Neural crest cell (in vitro differentiated cells): ENCODE results near the gene FSD1. TPM values are rescaled to one million over a fixed set of nuclear protein-coding genes. Genes with fewer than 3 reads are reported as not detected.

Source experiments
- DNase-seq: peaks from one replicate; pipeline ENCODE4 v3.0.0; 2021; ENCODE audit warnings: low read depth, mixed read lengths, low spot score
- H3K27ac Mint-ChIP-seq: one replicate; pipeline ENCODE4 v1.8.0; 2021; ENCODE audit warnings: mild to moderate bottlenecking, mixed read lengths; ENCODE audit not compliant: unreplicated experiment
- H3K27me3 Mint-ChIP-seq: 2 replicates; pipeline ENCODE4 v1.8.0; 2021; ENCODE audit warnings: low read depth, mild to moderate bottlenecking, mixed read lengths
- H3K36me3 Mint-ChIP-seq: 2 replicates; pipeline ENCODE4 v1.8.0; 2021; ENCODE audit warnings: low read depth, mild to moderate bottlenecking, mixed read lengths
- H3K4me1 Mint-ChIP-seq: 2 replicates; pipeline ENCODE4 v1.8.0; 2021; ENCODE audit warnings: mixed read lengths
- H3K4me3 Mint-ChIP-seq: one replicate; pipeline ENCODE4 v1.8.0; 2021; ENCODE audit warnings: mild to moderate bottlenecking, mixed read lengths
- H3K9me3 Mint-ChIP-seq: 2 replicates; pipeline ENCODE4 v1.8.0; 2021; ENCODE audit warnings: mixed read lengths
- long read RNA-seq: library from polyadenylated mRNA; unstranded; transcript quantifications from one replicate; pipeline ENCODE4 v2.0.0, GENCODE V29; 2020
- total RNA-seq: library from RNA; stranded (reverse); gene quantifications from 2 replicates; pipeline ENCODE4 v1.2.1, GENCODE V29; 2021
- TF ChIP-seq, protein P1 (sequence below): fragments of 200-600 bp; sonication (generic); conservative IDR thresholded peaks from 2 replicates; pipeline ENCODE4 v1.5.0; 2021; ENCODE audit warnings: antibody characterized with exemption, mild to moderate bottlenecking

FSD1 gene
- 51.9 and 53.5 TPM in 2 replicates for total RNA-seq
- long read RNA-seq, transcript FSD1-201 (13 exons, 1,831 nt): major isoform, 22 of 25 reads
- long read RNA-seq, partial matches to known transcripts: 1 of 25 reads
- long read RNA-seq, other reads (novel, unspliced or antisense): 1 of 25 reads

DNA sequence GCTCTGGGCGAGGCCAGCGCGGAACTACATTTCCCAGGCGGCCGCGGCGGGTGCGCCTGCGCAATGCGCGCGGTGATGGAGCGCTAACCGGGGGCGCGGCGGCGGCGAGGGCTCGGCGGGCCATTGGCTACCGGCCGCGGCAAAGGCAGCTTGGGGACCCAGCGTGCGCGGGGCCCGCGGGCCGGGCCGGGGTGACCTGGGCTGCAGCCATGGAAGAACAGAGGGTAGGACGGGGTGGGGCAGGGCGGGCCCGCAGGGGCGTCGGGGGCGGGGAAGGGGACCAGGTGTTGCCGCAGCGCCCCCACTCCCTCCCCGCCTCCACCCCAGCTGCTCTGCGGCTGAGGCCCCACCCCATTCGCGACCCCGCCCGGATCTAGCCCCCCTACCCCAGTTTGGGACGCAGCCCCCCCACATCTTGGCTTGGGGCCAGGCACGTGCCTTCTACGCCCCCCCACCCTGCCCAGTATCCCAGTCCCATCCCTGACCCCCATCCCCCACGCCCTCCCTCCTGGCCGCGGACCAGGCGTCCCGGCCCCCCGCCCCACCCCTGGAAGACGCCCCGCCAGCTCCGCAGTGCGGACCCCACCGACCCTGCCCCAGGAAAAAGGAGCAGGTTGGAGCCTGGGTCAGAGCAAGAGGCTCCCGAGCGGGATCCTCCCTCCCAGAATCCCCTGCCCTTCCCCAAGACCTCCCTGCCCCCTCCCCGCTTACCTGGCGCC lies at the start of gene FSD1:
TSS of gene FSD1 (plus strand) at position 61 of the 719 bp plus-strand sequence. CDS start at position 210, 149 bp downstream.
- Mint-ChIP-seq H3K36me3 (no peaks in the 10 kb centered on the region), H3K27ac (peak within 1 kb of the TSS; percentile 67)
- TF ChIP-seq, protein P1, sequence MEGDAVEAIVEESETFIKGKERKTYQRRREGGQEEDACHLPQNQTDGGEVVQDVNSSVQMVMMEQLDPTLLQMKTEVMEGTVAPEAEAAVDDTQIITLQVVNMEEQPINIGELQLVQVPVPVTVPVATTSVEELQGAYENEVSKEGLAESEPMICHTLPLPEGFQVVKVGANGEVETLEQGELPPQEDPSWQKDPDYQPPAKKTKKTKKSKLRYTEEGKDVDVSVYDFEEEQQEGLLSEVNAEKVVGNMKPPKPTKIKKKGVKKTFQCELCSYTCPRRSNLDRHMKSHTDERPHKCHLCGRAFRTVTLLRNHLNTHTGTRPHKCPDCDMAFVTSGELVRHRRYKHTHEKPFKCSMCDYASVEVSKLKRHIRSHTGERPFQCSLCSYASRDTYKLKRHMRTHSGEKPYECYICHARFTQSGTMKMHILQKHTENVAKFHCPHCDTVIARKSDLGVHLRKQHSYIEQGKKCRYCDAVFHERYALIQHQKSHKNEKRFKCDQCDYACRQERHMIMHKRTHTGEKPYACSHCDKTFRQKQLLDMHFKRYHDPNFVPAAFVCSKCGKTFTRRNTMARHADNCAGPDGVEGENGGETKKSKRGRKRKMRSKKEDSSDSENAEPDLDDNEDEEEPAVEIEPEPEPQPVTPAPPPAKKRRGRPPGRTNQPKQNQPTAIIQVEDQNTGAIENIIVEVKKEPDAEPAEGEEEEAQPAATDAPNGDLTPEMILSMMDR: no peak

GRCh38 chr19:4256563-4256962 lies 47.8 kb upstream of the FSD1 start:
- H3K36me3 Mint-ChIP-seq: peaks cover 26% of the 10 kb centered on the region
- H3K9me3 Mint-ChIP-seq: peaks cover 4% of the 10 kb centered on the region
- TF ChIP-seq, protein P1: peak; percentile 25
- no peaks in the 10 kb centered on the region for H3K27me3 Mint-ChIP-seq
- no peaks in the 10 kb centered on the region for H3K4me1 Mint-ChIP-seq
- no peak for DNase-seq
- H3K4me3 Mint-ChIP-seq: no peak overlapping the region
- H3K27ac Mint-ChIP-seq: no peak overlapping the region

More for the DNA sequence above, at the start of gene FSD1:
- peak; percentile 80 for DNase-seq
- Mint-ChIP-seq H3K4me3 (peak within 1 kb of the TSS; percentile 84), H3K27me3 (no peaks in the 10 kb centered on the region), H3K4me1 (peaks cover 12% of the 10 kb centered on the region), H3K9me3 (no peaks in the 10 kb centered on the region)

GRCh38 chr19:4257025-4257424 lies 47.4 kb upstream of the FSD1 start:
- Mint-ChIP-seq H3K9me3 (peaks cover 4% of the 10 kb centered on the region), H3K27me3 (no peaks in the 10 kb centered on the region), H3K27ac (no peak overlapping the region), H3K4me3 (no peak overlapping the region), H3K4me1 (no peaks in the 10 kb centered on the region), H3K36me3 (peaks cover 26% of the 10 kb centered on the region)
- no peak for DNase-seq
- TF ChIP-seq, protein P1: no peak

GRCh38 chr19:4258181-4258580 lies 46.2 kb upstream of the FSD1 start:
- no peaks in the 10 kb centered on the region for H3K27me3 Mint-ChIP-seq
- H3K36me3 Mint-ChIP-seq: peaks cover 23% of the 10 kb centered on the region
- TF ChIP-seq, protein P1: no peak
- H3K9me3 Mint-ChIP-seq: peaks cover 4% of the 10 kb centered on the region
- H3K27ac Mint-ChIP-seq: no peak overlapping the region
- no peak overlapping the region for H3K4me3 Mint-ChIP-seq
- no peak for DNase-seq
- H3K4me1 Mint-ChIP-seq: no peaks in the 10 kb centered on the region

- no peaks in the 10 kb centered on the region for H3K4me1 Mint-ChIP-seq
- TF ChIP-seq, protein P1: no peak
- no peak overlapping the region for H3K4me3 Mint-ChIP-seq
- H3K27me3 Mint-ChIP-seq: no peaks in the 10 kb centered on the region
- no peak overlapping the region for H3K27ac Mint-ChIP-seq
- H3K9me3 Mint-ChIP-seq: no peaks in the 10 kb centered on the region
- peaks cover 10% of the 10 kb centered on the region for H3K36me3 Mint-ChIP-seq
- no peak for DNase-seq
These were observed 43.7 kb upstream of the FSD1 start for GRCh38 chr19:4260613-4261191.
